T-helper 2 cell treated with Interferon-gamma antibody and Interleukin-4, amounts not matched to agents 100 ng/mL and 5 ng/mL, for 36 hours (primary cell): ENCODE data around the gene TWF1. TPM values are rescaled to one million over a fixed set of nuclear protein-coding genes. Genes with fewer than 3 reads are reported as not detected.
"Not testable (repeated sequence)": the region's sequence is repeated elsewhere in the genome, so short reads cannot be mapped to it uniquely, and the experiment has no call there.

ENCODE experiments used
- intact Hi-C: fragments of 100-400 bp; cut with micrococcal nuclease; formaldehyde crosslinking; loops from one replicate; pipeline ENCODE4 v1.15.1; 2023
- total RNA-seq: library from RNA; stranded (reverse); gene quantifications from 2 replicates; pipeline ENCODE4 v1.2.3, GENCODE V29; 2022

TWF1 gene
- total RNA-seq: 28.6 and 32.2 TPM in 2 replicates

GRCh38 chr12:43805860-43806736 is at the start of gene TWF1:
Gene TWF1 (minus strand): TSS chr12:43806317. CDS start chr12:43806245, 72 bp downstream.
- intact Hi-C loops: loop anchor here (1.0 to 10.0 kb wide), 7 partner anchors 23 to 1921 kb away; partner anchors contain the start of genes ARID2, NELL2, PPHLN1 and TMEM117

GRCh38 chr12:43852744-43853143 is 46.6 kb upstream of the TWF1 start:
- intact Hi-C loops: no loop called here

GRCh38 chr12:43848786-43849185 is 42.7 kb upstream of the TWF1 start:
- intact Hi-C loops: no loop called here

DNA sequence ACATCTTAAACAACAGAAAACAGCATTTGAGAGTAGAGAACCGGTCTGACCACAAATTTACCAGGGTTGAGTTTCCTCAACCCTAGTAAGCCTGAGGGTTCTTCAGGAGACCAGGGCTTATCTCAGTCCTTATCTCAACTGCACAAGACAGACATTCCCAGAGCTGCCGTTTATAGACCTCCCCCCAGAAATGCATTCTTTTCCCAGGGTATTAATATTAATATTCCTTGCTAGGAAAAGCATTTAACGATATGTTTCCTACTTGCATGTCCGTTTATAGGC is 42.0 kb upstream of the TWF1 start:
- intact Hi-C loops: no loop called here

DNA sequence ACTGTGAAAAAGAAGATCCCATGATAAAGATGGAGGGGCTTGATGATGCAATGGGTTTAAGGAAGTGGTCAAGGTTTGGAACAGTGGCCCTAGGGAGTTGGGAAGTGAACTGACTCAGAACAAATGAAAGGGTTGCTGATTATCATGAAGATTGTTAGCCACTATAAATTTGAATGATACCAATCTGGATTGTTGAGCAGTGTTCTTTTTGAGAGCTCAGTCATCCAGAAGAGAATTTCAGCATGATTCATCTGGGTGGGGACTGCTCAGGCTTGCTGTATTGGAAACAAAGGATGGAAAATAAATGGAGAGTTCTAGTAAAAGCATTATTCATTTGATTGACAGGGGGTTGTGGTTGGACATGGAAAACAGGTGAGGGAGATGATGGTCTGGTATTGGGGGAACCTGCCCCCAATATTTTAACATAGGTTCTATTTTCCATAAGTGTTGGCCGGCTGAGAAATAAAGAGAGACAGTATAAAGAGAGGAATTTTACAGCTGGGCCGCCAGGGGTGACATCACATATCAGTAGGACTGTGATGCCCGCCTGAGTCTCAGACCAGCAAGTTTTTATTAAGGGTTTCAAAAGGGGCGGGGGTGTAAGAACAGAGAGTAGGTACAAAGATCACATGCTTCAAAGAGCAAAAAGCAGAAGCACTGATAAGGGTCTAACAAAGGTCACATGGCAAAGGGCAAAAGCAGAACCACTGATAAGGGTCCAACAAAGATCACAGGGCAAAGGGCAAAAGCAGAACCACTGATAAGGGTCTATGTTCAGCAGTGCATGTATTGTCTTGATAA is 41.5 kb upstream of the TWF1 start:
- intact Hi-C loops: not testable (repeated sequence)

- intact Hi-C loops: no loop called here
These were observed 36.1 kb upstream of the TWF1 start for GRCh38 chr12:43842259-43842658.

- intact Hi-C loops: no loop called here
These were observed 35.1 kb upstream of the TWF1 start for GRCh38 chr12:43841253-43841652.

DNA sequence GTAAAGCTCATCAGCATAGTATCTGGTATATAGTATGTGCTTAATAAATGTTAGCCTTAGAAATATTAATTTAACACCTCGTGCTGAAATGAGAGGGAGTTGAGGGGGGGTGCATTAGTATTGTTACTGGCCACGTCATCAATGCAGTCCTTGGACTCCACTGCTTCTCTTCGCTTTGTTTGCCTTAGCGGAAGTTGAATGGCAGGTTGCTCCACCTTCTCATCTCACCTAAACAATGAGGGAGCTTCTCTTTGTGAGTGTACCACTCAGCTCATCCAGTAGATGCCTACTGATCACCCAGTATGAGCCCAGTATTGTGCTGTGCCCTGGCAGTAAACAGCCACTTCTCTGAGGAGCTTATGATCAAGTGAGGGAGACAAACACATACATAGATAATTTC is 34.2 kb upstream of the TWF1 start:
- intact Hi-C loops: no loop called here

- intact Hi-C loops: loop anchor here (1.0 to 5.0 kb wide), 3 partner anchors 30 to 77 kb away; partner anchors contain the start of gene TWF1
These were observed 30.4 kb upstream of the TWF1 start for GRCh38 chr12:43836475-43836989.

GRCh38 chr12:43835656-43836474 is 29.7 kb upstream of the TWF1 start, which contains the start of gene TMEM117:
Gene TMEM117 (plus strand): TSS chr12:43836081.
- intact Hi-C loops: loop anchor here (1.0 to 5.0 kb wide), 3 partner anchors 30 to 77 kb away; partner anchors contain the start of gene TWF1

DNA sequence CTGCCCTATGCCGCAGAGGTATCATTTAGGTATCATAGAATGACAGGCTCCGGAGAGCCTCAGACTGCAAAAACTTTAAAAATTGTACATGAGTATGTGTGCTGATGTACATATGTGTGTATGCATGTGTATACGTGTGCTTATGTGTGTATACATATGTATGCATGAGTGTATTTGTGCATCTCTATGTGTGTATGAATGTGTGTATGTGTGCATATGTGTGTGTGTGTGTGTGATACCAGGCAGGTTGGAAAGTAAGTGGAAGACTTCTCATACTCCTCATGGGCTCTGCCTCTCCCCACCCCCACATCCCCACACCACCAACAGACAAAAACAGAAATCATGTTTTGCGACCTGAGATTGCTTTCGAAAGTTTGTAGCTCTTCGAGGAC is 29.1 kb upstream of the TWF1 start:
- intact Hi-C loops: loop anchor here (5.0 kb wide), 1 partner anchor 47 kb away; no protein-coding TSS in a partner anchor

DNA sequence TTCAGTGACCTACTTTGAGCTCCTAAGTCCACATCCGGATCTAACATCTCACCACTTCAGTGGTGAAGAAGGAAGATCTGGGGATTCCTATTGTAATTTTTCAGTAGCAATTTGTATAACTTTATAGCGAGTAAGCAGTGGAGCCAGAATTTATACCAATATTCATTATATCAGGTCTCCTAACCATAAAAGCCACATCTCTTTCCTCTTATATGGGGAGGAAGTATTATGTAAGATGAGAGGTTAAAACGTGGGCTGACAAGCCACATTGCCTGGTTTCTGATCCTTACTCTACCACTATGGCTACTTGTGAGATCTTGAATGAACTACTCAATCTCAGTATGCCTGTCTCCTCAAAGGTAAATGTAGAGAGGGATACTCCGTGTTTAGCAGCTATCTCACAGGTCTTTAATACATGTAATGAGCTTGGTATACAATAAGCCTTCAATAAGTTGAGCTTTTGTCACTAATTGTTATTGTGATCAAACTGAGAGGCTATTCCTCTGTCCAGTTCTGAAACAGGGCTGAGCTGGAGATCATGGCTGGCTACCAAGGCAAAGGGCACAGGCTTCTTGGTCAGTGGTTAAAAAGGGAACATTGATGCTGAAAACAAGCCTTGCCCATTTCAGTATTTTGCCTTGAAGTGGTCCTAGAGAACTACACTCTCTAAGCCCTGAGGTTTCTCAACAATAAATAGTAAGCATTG is 26.5 kb upstream of the TWF1 start:
- intact Hi-C loops: no loop called here

- intact Hi-C loops: no loop called here
These were observed 21.0 kb upstream of the TWF1 start for GRCh38 chr12:43827093-43827492.

DNA sequence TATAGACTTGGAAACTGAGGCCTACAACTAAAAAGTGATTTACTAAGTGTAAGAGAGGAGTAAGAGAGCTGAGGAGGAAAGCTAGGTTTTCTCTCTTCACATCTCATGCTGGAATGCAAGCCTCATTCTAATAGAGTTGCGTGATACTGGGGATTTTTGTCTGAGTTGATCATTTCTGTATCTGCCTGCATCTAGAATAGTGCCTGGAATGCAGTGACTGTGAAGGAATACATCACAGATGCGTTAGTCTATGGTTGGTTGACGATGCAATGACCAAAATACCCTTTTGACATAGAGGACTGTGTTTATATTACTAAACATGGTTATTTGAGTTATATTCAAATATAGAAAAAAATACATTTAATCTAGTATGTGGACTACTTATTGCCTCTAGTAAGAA is 20.6 kb upstream of the TWF1 start:
- intact Hi-C loops: no loop called here

DNA sequence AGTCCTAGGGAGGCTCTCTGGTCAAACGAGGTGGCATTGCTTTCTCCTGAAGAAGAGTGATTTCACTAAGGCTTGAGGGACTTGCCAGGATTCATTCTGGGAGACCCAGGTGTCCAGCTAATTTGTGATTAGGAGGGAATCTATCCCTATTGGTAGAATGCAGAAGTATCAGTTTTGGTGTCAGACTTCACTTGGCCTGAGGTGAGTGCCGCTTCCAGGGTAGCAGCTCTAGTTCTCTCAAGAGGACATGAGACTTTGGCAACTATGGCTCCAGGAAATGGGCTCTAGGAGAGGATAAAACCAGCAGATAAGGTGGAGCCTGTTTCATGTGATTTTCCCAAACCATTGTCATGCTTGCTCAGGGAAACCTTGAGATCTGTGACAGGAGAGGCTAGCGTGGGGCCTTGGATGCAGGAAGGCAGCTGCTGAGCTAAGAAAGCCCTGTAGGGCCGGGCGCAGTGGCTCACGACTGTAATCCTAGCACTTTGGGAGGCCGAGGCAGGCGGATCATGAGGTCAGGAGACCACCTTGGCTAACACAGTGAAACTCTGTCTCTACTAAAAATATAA is 18.2 kb upstream of the TWF1 start:
- intact Hi-C loops: no loop called here

- intact Hi-C loops: no loop called here
These were observed 10.1 kb upstream of the TWF1 start for GRCh38 chr12:43816168-43816567.

GRCh38 chr12:43815416-43815815 is 9.3 kb upstream of the TWF1 start:
- intact Hi-C loops: no loop called here

DNA sequence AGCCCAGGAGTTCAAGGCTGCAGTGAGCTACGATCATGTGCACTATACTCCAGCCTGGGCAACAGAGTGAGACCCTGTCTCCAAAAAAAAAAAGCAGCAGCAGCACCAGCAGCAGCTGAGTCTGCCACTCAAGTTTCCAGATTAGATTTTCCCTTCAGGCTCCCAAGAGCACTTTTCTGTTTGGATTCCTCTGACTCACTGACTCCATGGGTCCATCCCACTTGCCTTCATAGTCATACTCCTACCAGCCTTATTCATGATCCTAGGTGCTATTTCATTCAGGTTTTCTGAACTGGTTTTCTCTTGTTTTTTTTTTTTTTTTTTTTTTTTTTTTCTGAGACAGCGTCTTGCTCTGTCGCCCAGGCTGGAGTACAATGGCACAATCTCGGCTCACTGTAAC is 6.8 kb upstream of the TWF1 start:
- intact Hi-C loops: no loop called here

- intact Hi-C loops: no loop called here
These were observed 5.9 kb upstream of the TWF1 start for GRCh38 chr12:43812057-43812456.

DNA sequence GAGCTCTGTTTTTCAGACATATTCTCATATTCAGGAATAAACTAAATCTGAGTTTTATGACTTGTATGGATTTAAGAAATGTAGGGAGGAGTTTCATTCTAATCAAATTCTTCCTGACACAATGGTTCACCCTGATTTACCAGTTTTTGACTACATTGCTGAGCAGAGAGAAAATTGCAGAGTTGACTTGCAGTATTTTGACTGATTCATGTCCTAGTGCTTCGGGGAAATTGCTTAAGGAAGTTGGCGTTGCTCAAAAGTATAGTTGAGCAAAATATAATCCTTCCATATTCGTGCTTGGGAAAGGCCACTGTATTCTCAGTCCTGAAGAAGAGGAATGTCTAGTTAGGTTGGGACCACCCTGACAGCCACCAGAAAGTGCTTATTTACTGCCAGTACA is 1.3 kb upstream of the TWF1 start:
- intact Hi-C loops: loop anchor here (2.0 to 10.0 kb wide), 3 partner anchors 1067 to 1920 kb away; partner anchors contain the start of genes ARID2, NELL2, PPHLN1 and ZCRB1
